Fibroblast of skin of scalp (primary cell): ENCODE data around the gene SLIT1. TPM values are rescaled to one million over a fixed set of nuclear protein-coding genes. Genes with fewer than 3 reads are reported as not detected.

Experiments used
- DNase-seq: peaks from one replicate; pipeline ENCODE4 v3.0.0-alpha.2; 2013
- polyA plus RNA-seq, 2 experiments: library from polyadenylated mRNA; unstranded; fragments of 120-200 nt; gene quantifications; one replicate each; pipeline ENCODE4 v1.2.1, GENCODE V29; 2013; ENCODE audit not compliant: insufficient read length in 2 of 2

The SLIT1 gene
- polyA plus RNA-seq (2013, experiment 1 of 2; ENCODE audit: insufficient read length) = 0.17 TPM
- 0.60 TPM for polyA plus RNA-seq (2013, experiment 2 of 2; ENCODE audit: insufficient read length)

GRCh38 chr10:97185326-97186058 is at the start of gene SLIT1:
Gene SLIT1 (minus strand): TSS chr10:97185959. CDS start chr10:97185674, 285 bp downstream.
- no peak for DNase-seq

DNA sequence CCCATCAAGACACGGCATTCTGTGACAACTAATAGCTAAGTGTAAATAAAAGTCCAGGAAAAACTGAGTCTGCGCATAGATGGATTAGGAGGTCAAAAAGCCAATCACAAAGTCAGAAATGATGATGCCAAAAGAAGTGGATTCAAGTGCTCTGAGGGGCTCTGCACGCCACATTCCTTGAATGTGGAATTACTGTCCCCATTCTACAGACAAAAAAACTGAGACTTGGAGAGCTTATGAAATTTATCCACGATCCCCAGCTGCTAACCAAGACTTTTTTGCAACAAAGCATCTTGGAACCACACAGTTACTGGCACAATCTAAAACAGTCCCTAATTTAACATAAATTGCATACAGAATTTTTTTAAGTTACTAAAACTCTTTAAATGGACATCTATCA is 49.6 kb upstream of the SLIT1 start:
- DNase-seq = no peak

GRCh38 chr10:97234400-97234799 is 48.6 kb upstream of the SLIT1 start:
- DNase-seq = peak; percentile 59

GRCh38 chr10:97230146-97230545 is 44.4 kb upstream of the SLIT1 start:
- peak; percentile 40 for DNase-seq

DNA sequence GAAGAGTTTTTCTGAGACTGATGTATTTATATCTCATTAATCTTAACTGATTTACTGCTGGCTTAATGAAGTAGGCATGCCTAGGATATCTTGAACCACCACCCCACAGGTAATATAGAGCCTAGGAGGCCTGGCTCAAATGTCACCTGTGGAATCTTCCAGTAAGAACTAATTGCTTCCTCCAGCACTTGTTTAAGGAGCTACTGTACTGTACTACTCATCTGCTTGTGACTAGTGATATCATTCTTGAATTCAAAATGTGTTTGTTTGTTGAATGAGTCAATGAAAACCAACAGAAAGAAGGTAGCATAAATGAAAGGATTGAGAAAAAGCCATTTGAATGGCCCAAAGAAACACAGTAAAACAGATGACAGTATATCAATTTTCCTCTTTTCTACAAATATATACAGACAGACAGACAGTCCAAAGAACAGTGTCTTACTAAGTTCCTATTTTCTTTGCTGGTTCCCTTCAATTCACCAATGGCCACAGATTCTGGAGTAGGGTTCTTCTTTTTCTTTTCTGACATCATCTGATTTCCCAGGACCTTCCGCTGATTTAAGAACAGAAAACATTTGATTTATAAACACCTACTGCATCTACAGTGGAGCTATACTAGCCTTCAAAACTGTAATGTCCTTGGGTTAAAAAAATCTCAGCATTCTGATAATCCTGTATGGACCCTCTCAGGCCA is 43.7 kb upstream of the SLIT1 start:
- no peak for DNase-seq

DNA sequence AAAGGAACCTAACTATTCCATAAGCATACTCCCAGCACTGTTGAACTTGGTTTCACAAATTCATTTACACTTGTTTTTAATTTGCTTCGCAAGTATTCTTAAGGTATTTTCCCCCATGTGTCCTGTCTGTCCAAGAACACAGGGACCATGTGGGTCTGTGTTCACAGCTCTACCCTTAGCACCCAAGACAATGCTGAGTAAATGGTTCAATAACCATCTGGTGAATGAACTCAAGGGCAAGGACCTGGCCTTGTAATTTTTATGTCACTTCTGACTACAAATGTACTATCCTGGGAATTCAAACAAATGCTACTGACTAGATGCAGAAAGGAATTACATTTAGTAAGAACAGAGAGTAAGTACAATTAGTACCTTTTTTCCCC is 43.0 kb upstream of the SLIT1 start:
- no peak for DNase-seq

DNA sequence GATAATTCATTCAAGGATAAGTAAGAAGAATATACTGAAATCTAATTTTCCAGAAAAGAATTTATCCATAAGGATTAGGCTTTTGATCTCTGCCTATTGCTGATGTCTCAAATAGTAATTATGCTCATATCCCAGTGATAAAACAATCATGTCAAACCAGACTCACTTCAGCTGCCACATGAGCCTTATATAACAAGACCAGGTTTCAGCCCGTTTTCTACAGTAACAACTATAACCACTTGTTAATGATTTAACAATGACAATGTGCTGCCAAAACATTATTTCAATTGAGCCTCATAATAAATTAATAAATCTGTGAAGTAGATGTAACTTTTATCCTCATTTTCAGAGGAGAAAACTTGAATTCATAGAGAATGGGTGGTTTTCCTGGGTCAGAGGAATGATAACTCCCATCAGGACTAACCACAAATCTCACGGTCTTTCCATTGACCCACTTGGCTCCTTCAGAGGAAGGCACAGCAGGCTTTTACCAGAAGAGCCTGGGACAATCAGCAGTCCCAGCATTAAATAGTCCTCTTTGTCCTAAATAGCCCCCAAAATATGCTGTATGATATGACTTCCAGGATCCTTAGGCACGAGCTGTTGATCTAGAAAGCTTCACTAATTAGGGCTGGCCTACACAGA is 42.5 kb upstream of the SLIT1 start:
- no peak for DNase-seq

DNA sequence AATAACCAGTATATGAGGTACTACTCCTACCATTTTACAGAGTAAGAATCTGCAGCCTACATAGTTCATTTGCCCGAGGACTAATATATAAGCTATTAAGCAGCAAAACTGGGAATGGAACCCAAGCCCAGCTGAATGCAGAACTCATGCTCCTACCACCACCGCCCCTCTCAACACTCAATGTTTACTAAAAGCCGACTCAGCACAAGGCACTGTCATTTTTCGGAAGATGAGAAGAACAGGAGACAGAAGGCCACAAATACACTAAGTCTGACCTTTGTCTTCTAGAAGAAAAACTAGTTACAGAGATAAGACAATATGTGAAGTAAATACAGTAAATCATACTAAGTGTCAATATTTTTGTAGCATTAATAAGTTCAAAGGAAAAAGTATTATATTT is 40.6 kb upstream of the SLIT1 start:
- no peak for DNase-seq

GRCh38 chr10:97224483-97225435 is 39.0 kb upstream of the SLIT1 start:
- DNase-seq = no peak

- no peak for DNase-seq
These were observed 36.7 kb upstream of the SLIT1 start for GRCh38 chr10:97222326-97222961.

DNA sequence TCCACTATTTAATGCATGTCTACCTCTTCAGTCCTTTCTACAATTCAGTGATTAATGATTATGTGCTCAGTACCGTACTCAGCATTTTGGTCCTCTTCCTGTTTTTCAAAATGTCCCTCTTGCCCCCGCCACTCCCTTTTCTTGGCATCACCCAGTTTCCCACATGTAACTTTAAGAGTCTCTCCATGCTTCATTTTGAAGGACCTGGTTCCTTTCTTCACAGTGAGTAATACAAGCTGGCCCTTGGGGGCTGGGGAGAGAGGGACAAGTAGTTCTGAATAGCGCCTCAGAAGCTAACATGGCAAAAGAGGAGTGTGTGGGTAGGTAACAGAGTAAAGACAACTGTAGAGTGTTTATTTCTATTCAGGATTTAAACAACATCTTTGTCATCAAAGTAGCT is 34.6 kb upstream of the SLIT1 start:
- DNase-seq = no peak

DNA sequence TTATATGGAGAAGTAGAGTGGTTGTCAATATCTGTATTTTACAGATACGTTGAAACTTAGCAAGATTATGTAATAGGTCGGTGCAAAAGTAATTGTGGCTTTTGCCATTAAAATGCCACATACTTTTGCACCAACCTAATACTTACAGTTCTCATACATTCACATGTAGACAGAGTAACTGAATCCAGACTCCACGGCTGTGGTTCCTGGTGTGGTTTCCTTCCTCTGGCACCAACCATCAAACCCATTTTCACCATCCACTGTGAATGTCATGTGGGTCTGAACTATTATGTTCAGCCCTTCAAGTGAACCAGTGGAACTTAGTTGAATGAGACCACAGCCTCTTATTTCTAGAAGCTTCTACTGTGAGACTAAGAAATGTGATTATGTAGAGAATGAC is 31.5 kb upstream of the SLIT1 start:
- peak; percentile 11 for DNase-seq

DNA sequence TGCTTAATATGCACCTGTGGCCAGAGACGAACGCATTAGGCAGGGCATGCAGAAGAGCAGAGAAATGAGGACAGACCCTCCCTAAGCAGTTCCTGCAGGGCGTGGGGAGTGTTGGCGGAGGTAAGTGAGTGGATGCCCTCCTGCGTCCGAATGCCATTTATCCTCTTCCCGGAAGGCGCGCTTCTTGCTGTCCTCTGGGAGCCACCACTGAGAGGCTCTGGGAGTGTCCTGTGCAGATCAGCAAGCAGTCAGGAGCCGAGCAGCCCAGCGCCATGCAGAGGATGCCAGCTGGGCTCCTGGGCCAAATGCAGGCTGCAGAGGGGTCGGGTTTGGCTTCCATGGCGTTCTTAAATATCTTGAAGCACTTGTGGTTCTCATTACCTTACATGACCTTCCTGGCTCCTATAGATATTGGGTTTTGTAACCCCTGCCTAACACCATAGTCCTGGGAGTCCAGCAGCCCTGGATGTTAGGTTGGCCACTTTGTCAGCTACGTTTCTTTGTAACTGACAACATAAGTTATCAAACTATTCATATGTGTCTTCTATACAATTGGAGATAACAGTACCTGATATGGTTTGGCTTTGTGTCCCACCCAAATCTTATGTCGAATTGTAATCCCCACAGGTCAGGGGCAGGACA is 30.0 kb upstream of the SLIT1 start:
- no peak for DNase-seq

DNA sequence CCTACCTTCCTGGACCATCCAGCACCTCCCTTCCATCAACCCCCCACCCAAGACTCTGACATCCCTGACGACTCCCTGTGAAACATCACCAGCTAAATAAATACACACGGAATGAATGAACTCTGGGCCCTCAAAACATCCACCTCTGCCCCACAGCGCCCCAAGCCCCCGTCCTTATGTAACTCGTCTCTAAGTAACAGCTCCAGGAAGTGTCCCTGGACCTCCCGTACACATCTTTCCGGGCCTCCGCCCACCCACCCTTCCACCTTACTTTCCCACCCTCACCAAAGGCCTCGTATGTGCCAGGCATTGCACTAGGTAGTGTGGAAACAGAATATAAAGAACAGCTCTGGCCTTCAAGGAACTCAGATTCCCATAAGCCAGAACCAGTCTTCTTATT is 27.7 kb upstream of the SLIT1 start:
- DNase-seq = no peak

- DNase-seq = no peak
These were observed 25.5 kb upstream of the SLIT1 start for GRCh38 chr10:97211229-97211628.

- DNase-seq = peak; percentile 68
These were observed 24.8 kb upstream of the SLIT1 start for GRCh38 chr10:97210543-97210960.

GRCh38 chr10:97207756-97208346 is 22.1 kb upstream of the SLIT1 start:
- DNase-seq = no peak

DNA sequence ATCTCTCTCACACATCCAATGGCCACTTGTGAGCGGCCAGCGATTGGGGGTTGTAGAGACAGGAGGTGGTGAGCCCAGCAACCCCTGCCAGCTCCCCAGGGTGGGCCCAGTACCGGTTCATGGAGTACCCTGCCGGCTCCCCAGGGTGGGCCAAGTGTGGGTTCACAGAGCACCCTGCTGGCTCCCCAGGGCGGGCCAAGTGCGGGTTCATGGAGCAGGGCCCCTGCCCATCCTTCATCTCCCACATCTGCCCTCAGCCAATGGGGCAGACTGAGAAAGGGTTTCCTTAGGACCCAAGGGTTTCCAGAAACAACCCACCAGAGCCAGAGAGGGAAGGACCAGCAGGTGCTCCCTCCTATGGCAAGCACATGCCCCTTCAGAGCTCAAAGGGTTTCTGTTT is 21.4 kb upstream of the SLIT1 start:
- DNase-seq = no peak

DNA sequence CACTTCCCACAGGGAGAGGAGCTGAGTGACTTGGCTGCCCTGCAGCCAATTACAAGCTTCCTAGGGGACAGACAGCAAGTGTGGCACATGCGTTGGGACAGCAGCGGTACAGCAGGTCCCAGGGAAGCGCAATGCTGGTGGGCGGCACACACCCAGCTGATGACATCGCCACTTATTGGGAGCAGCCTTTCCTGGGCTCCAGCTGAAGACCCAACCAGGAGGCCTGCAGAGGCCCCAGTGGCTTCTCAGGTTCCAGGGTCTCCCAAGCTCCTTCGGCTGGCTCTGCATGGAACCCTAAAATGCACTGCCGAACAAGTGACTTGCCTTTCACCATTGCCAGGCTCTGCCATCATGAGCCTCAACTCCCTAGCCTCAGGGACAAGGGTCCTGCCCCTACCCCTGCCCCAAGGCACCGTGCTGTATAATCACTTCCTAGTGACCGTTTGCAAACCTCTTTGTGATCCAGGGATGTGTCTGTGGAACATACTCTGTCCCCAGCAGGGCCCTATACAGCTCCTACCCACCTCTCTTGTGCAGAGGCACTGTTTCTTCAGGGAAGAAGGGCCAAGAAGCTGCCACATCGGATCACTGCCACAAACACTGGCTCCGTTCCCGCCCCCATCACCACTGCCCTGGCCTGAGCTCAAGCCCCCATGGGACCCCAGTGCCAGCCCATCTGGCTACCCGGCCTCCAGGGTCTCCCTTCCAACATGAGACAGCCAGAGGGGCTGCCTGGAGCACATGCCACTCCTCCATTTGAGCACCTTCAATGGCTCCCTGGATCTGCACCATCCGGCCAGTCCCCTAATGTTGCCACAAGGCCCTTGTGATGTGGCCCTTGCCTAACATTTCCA is 19.3 kb upstream of the SLIT1 start:
- no peak for DNase-seq

GRCh38 chr10:97203220-97203619 is 17.5 kb upstream of the SLIT1 start:
- DNase-seq = no peak
